LNCaP clone FGC (cell line): ENCODE measurements around the gene PDE4D.

Source experiments
- DNase-seq: peaks from one replicate; pipeline ENCODE4 v3.0.0-alpha.2; 2011; ENCODE audit warnings: low read depth
- H3K4me3 ChIP-seq: 2 replicates; pipeline ENCODE4 v1.5.1; 2011; ENCODE audit warnings: mild to moderate bottlenecking, low read depth, low read length, control low read depth
- CTCF ChIP-seq: IDR thresholded peaks from 2 replicates; pipeline ENCODE4 v1.5.1; 2012; ENCODE audit warnings: mild to moderate bottlenecking; ENCODE audit not compliant: control insufficient read depth, insufficient read depth; ENCODE audit errors: extremely low read depth

Gene PDE4D

GRCh38 chr5:59092758-59093157, 800.8 kb downstream of the PDE4D start:
- no peak overlapping the region for H3K4me3 ChIP-seq
- no peak for DNase-seq
- TF ChIP-seq CTCF = no peak

GRCh38 chr5:59091965-59092364, 801.6 kb downstream of the PDE4D start:
- TF ChIP-seq CTCF = no peak
- no peak overlapping the region for H3K4me3 ChIP-seq
- DNase-seq = no peak

- no peak for TF ChIP-seq CTCF
- H3K4me3 ChIP-seq = no peak overlapping the region
- DNase-seq = no peak
Measured at GRCh38 chr5:59090323-59090722, 803.2 kb downstream of the PDE4D start.

- no peak for DNase-seq
- TF ChIP-seq CTCF = no peak
- no peak overlapping the region for H3K4me3 ChIP-seq
Measured at GRCh38 chr5:59089767-59090166, 803.8 kb downstream of the PDE4D start.

- DNase-seq = no peak
- no peak for TF ChIP-seq CTCF
- H3K4me3 ChIP-seq = no peak overlapping the region
Measured at GRCh38 chr5:59088546-59088945, 805.0 kb downstream of the PDE4D start.

GRCh38 chr5:59086024-59086423, 807.5 kb downstream of the PDE4D start:
- H3K4me3 ChIP-seq = no peak overlapping the region
- DNase-seq = no peak
- no peak for TF ChIP-seq CTCF

- no peak overlapping the region for H3K4me3 ChIP-seq
Measured at GRCh38 chr5:59081693-59082092, 811.8 kb downstream of the PDE4D start.

More at GRCh38 chr5:59081693-59082092, 811.8 kb downstream of the PDE4D start:
- no peak for TF ChIP-seq CTCF
- no peak for DNase-seq
